Activated T-helper 1 cell treated with Interleukin-2 at 50 U/mL for 16 hours (primary cell): ENCODE results near the gene TRAPPC3L.
"Not testable (repeated sequence)": the region's sequence is repeated elsewhere in the genome, so short reads cannot be mapped to it uniquely, and the experiment has no call there.

Experiments used
- DNase-seq: peaks from one replicate; pipeline ENCODE4 v3.0.0-alpha.2; 2020; ENCODE audit warnings: low read depth

Gene TRAPPC3L

GRCh38 chr6:116512734-116513133 lies 32.8 kb downstream of the TRAPPC3L start:
- no peak for DNase-seq

- DNase-seq = no peak
These were observed 33.3 kb downstream of the TRAPPC3L start for GRCh38 chr6:116512111-116512559.

GRCh38 chr6:116511424-116512110 lies 33.9 kb downstream of the TRAPPC3L start, which contains the start of gene CALHM5:
Gene CALHM5, plus strand, starts transcription at chr6:116511639. Its CDS starts 58 bp downstream, at chr6:116511697.
- no peak for DNase-seq

GRCh38 chr6:116508527-116508926 lies 37.0 kb downstream of the TRAPPC3L start:
- no peak for DNase-seq

- no peak for DNase-seq
These were observed 38.2 kb downstream of the TRAPPC3L start for GRCh38 chr6:116507324-116507723.

GRCh38 chr6:116500969-116501433 lies 44.5 kb downstream of the TRAPPC3L start:
- no peak for DNase-seq

GRCh38 chr6:116497113-116497676 lies 48.3 kb downstream of the TRAPPC3L start:
- no peak for DNase-seq

- not testable (repeated sequence) for DNase-seq
These were observed 50.3 kb downstream of the TRAPPC3L start for GRCh38 chr6:116495161-116495560.

GRCh38 chr6:116492331-116493067 lies 53.0 kb downstream of the TRAPPC3L start:
- no peak for DNase-seq

- no peak for DNase-seq
These were observed 53.7 kb downstream of the TRAPPC3L start for GRCh38 chr6:116491610-116492330.

GRCh38 chr6:116485559-116486184 lies 59.8 kb downstream of the TRAPPC3L start:
- DNase-seq = no peak

- DNase-seq = no peak
These were observed 61.9 kb downstream of the TRAPPC3L start for GRCh38 chr6:116483616-116484015.

- no peak for DNase-seq
These were observed 62.7 kb downstream of the TRAPPC3L start for GRCh38 chr6:116482780-116483179.

- no peak for DNase-seq
These were observed 69.3 kb downstream of the TRAPPC3L start for GRCh38 chr6:116476002-116476678.

GRCh38 chr6:116475141-116475540 lies 70.3 kb downstream of the TRAPPC3L start:
- no peak for DNase-seq

GRCh38 chr6:116472706-116473105 lies 72.8 kb downstream of the TRAPPC3L start:
- no peak for DNase-seq

GRCh38 chr6:116471531-116471930 lies 74.0 kb downstream of the TRAPPC3L start:
- no peak for DNase-seq

- no peak for DNase-seq
These were observed 77.2 kb downstream of the TRAPPC3L start for GRCh38 chr6:116468293-116468692.

- no peak for DNase-seq
These were observed 78.0 kb downstream of the TRAPPC3L start for GRCh38 chr6:116467514-116467913.

- no peak for DNase-seq
These were observed 78.4 kb downstream of the TRAPPC3L start for GRCh38 chr6:116467096-116467495.

GRCh38 chr6:116465246-116465645 lies 80.2 kb downstream of the TRAPPC3L start:
- DNase-seq = no peak
